Measurements from ENCODE around the gene FBXL17. TPM values are rescaled to one million over a fixed set of nuclear protein-coding genes. Genes with fewer than 3 reads are reported as not detected.

Gene FBXL17
- total RNA-seq = 55.1 TPM

DNA sequence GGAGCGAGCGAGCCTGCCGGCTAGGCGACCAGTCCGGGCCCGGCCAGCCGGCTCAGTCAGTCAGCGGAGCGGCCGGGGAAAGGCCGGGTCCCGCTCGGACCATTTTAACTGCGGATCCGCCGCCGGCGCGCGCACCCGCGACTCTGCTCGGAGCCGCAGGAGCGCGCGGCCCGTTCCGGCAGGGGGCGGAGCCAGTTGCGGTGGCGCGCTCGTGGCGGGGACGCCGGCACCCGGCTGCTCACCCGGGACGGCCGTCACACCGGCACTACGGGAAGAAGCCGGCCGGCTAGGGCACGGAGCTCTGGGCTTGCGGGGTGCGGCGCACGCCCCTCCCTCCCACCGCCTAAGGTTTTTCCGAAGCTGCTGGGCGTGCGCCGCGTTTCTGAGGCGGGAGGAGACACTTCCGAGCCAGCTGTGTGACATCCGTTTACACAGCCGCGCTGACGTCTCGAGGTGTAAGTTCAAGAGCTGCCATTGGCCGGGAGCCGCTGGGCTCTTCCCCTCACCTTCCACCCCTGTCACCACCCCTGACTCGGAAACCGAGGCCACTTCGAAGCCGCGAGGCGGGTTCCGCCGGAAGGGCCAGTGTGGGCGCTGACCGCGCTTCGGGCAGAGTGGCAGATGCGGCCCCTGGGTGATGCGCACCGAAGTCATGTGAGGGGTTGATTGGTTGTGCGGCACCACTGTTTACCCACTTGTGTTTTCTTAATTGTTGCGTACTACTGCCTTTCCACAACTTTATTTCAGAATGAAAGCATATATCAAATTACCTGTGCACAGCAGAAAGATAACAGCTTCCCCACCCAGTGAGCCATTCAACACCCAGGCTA lies at the start of gene FBXL17:
TSS of gene FBXL17 (minus strand) at position 145 of the 830 bp plus-strand sequence.

Small RNA genes lying within 50 kb of the gene (small RNA-seq; reads per million reads assigned to genes)
- not detected for gene RN7SKP122 (ENCODE audit: low replicate concordance)
